8988T (cell line): ENCODE measurements around the gene ADCY5.

Experiments used
- DNase-seq: peaks from one replicate; pipeline ENCODE4 v3.0.0; 2011

ADCY5 gene

DNA sequence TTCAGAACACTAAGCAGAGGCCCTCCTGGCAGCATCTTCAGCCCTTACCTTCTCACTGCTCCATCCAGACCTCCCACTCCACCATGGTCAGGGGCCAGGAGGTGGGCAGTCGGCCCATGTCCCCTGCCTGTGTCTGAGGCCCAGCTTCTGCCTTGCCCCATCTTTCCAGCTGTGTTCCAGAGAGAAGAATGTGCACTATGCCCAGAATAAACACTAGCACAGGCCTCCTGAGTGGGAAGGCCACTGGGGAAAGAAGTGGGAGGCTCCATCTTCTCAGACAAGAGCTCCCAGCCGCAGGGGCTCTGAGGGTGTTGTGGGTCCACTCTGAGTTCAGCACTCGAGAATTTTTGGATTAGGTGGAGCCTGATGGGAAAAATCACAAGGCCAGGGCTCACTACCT is 44.5 kb downstream of the ADCY5 start:
- no peak for DNase-seq

DNA sequence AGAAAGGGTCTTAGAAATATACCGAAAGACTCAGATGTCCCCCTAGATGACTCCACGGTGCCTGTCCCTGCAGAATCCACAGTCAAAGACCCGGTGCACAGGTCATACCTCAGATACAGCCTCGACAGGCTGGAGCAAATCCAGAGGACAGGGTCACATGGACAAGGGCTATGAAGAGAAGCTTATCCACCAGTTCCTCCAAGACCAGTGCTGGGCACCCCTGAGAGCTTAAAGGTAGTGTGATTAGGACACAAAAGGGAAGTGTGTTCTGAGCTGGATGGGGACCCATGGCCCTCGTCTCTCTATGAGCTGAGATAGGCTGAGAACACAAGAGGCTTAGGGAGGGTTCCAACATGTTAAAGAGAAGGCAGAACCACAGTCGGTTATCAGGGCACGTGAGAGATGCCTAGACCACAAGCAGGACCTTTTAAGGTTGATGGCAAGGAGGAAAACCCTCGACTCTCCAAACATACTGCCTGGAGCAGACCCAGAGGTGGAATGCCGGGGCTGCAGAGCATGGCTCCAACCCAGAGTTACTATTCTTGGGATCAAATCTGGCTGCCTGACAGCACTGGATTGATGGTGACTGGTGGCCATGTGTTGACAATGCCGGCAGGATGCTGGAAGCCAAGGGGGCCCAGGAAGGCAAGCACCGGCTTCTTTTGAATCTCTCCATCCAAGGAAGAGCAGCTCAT is 46.9 kb downstream of the ADCY5 start:
- DNase-seq = no peak

DNA sequence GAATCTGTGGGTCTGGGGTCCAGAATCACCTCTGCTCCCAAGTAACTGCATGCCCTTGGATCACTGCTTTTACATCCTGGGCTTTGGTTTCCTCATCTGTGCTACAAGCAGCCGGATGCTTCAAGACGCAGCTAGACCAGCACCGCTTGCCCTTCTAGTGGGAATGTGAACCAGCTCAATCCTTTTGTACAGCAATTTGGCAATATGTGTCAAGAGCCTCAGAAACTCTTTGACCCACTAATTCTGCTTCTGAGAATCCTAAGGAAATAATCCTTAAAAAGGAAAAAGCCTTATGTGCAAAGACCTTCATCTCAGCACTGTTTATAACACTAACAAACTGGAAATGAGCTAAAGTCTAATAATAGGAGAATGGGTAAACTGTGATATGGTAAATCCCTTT is 48.7 kb downstream of the ADCY5 start:
- DNase-seq = no peak

DNA sequence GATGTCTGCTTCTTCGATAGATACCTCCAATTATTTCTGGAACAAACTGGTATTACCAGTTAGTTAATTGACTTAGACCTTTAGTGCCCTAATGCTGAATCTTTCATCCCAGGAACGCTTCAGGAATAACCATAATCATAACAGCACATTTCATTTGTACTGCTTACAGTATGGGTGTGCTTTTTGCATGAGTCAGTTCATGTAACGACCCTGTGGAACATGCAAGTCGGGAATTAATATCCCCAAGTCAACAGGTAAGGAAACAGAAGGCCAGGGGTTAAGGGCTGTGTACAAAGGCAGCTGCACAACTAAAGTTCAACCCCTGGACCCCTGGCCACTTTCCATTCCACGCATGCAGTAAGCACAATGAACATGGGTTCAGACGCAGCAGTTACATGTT is 49.2 kb downstream of the ADCY5 start:
- no peak for DNase-seq

DNA sequence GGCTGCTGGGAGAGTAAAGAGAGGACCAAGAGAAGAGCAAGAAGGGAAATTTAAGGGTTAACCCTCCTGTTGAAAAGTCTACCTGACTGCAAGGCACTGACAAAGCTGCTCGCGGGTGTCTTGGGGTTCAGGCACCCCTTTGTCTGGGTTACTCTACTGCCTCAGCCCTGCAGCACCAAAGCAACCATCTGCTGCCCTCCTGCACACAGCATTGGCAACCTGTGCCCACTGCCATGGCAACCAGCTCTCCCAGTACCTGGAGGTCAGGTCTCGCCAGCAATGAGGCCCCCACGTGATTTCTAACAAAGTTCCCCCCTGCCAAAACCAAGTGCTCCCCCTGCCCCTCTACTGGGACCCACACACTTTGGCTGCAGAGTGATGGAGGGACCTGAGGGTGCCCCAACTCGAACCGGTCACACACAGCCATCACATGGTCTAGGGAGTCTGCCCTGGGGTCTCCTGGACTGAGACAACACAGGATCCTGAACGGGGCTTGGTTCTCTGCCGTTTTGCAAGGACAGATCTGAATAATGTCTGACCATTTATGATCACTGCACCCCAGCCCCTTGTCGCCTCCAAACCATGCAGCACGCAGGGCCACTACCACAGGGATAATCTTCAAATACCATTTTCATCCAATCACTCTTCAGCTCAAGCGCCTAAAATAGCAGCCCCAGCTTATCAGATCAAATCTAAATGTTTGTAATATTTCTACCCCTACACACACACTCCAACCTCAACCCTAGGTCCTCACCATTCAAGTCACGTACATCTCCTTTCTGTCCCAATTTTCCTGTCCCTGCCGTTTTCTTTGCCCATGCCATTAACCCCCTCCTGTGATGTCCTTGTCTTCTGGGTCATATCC is 50.7 kb downstream of the ADCY5 start:
- no peak for DNase-seq

DNA sequence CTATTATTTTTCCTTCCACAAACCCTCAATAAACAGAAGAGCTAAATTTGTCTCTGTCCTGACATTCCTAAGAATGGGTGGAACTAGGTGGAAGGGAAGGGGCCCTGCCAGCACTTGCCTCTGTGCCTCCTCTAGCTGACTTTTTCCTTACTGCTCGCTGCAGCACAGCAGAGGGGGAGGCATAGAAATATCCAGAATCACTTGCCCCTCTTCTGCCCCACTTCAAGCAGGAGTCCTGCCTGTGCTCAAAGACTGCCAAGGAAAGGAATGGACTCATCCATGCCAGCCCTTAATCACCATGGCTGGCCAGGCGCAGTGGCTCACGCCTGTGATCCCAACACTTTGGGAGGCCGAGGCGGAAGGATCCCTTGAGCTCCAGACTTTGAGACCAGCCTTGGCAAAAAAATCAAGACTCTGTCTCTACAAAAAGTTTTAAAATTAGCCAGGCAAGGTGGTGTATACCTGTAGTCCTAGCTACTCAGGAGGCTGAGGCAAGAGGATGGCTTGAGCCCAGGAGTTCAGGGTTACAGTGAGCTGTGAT is 51.8 kb downstream of the ADCY5 start:
- DNase-seq = no peak

DNA sequence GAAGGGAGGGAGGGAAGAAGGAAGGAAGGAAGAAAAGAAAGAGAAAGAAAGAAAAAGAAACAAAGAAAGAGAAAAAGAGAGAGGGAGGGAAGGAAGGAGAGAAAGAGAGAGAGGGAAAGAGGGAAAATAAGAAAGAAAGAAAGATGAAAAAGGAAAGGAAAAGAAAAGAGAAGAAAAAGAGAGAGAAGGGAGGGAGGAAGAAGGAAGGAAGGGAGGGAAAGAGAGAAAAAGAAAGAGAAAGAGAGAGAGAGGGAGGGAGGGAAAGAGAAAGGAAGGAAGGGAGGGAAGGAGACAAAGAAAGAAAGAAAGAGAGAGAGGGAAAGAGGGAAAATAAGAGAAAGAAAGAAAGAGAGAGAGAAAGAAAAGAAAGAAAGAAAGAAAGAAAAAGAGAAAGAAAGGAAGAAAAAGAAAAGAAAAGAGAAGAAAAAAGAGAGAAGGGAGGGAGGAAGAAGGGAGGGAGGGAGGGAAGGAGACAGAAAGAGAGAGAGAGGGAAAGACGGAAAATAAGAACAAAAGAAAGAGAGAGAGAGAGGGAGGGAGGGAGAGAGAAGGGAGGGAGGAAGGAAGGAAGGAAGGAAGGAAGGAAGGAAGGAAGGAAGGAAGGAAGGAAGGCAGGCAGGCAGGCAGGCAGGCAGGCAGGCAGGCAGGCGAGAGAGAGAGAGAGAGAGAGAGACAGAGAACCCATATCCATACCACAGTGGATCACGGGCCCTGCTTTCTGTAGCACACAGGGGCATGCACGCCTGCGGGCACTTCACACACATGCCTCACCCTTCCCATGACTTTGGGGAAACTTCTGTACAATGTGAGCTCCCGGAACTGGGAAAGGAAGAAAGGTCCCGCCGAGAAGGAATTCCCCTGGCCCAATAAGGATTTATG is 52.5 kb downstream of the ADCY5 start:
- DNase-seq = no peak

DNA sequence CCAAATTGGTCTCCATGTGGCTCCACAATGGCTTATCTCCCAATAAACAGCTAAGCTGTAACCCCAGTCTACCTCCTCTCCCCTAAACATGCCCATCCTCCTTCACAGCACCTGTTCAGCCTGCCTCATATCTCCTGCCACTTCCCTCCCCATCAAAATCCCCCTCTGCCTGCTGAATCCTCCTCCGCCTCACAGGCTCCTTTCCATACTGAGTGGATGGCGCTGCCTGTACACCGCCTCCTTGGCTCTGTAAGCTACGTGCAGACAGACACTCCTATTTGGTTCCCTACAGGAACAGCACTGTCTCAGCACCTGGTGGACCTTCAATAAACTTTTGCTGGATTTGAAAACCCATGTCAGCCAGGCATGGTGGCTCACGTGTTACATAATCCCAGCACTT is 53.7 kb downstream of the ADCY5 start:
- no peak for DNase-seq

DNA sequence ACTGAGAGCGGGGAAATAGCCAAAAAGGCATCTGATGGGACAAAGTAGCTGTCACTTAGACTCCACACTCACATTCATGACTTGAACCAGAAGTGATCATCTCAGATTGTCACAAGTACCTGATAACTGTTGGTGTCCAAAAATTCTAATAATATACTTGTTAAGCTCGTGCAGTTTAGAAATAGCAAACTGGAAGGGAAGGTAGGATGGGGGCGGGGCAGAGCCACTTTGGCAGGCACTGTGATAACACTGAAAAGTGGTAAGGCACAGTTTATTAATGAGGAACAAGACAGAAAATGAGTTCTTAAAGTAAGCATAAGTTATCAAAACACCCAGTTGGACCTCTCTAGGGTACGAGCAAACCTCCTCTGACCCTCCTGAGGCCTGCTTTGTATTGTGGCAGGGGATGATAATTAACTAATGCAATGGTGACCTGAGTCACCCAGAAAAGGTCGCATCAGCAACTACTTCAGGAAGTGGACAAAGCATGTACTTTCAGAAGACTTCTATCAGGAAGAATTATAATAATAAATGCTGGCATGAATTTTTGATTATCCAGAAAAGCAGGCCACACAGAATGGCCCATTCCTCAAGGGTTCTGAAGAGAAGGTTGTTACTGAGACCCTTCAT is 54.4 kb downstream of the ADCY5 start:
- no peak for DNase-seq

DNA sequence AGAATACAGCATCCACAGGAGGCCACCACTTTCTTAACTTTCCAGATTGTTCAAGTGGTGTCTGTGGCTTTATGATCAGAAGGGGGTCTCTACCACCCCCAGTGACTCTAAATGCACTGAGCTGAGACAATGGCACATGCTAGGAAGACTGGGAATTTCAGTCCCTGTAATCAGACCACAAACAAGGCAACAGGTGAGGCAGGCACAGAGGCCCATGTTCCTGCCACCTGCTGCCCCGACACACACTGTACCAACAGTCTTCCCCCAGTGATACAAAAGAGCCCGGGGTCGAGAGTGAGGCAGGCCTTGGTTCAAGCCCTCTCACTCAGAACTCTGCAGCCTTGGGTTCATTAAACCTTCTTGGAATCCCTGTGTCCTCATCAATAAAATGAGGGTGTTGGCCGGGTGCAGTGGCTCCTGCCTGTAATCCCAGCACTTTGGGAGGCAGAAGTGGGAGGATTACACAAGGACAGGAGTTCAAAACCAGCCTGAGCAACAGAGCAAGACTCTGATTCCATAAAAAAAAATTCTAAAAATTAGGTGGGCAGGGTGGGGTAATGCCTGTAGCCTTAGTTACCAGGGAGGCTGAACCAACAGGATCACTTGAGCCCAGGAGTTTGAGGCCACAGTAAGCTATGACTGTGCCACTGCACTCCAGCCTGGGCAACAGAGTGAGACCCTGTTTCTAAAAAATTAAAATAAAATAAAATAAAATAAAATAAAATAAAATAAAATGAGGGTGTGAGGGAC is 55.8 kb downstream of the ADCY5 start:
- DNase-seq = no peak

DNA sequence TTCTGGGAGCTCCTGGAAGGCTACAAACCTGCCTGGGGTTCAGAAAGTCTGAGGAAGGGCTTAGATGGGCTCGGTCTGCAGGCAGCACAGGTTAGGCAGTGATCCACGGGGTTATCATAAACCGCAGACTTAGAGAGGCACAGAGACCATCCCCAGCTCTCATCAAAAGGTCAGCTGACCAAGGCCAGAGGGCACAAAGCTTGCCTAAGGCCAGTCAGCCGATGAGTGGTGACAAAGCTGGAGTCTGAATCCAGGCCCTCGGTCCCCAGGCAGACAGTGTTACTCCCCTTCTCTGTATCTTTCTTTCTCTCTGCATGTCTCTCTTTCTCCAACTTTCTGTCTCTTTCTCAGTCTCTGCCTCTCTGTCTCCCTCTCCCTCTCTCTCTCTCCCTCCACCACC is 56.5 kb downstream of the ADCY5 start:
- DNase-seq = no peak

DNA sequence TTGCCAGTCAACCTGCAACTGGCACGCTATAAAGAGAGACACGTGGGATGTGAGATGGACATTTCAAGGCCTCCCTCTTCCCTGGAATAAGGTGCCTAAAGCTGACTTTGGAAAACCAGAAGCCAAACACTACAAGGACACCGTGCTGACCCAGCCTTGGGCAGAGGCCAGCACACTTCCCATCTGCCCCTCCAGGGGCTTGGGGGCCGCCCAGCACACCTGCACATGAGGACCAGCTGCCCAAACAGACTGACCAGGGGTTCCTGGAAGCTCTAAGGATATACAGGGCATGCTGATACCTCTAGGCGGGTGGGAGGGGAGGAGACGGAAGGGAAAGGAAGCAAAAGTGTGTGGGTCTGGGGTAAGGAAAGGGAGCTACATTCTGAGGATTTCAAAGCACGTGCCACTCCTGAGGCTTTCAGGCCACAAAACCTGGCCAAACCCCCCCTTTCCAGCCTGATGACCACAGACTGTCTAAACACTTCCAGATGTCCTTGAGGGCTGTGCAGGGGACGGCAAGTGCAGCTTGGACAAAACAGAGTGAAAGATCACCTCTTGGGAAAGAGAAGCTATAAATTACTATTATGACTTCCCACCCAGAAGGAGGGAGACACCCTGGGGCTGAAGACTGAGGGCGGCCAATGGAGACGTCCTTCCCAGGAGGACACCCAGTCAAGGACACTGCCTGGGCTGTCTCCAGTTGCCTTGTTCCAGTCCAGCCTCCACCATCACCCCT is 57.9 kb downstream of the ADCY5 start:
- no peak for DNase-seq

DNA sequence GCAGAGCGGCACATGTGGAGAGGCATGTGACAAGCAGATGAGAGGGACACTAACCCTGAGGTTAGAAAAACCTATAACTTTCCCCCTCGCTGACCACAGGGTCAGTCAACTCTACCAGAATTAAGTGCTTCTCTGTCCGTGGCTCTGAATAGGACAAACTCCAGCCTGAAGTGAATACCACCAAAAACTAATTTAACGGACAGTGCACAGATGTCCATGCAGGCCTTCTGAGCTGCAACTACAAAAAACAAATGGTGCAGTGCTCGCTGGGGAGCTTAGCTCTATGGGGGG is 59.3 kb downstream of the ADCY5 start:
- DNase-seq = no peak

DNA sequence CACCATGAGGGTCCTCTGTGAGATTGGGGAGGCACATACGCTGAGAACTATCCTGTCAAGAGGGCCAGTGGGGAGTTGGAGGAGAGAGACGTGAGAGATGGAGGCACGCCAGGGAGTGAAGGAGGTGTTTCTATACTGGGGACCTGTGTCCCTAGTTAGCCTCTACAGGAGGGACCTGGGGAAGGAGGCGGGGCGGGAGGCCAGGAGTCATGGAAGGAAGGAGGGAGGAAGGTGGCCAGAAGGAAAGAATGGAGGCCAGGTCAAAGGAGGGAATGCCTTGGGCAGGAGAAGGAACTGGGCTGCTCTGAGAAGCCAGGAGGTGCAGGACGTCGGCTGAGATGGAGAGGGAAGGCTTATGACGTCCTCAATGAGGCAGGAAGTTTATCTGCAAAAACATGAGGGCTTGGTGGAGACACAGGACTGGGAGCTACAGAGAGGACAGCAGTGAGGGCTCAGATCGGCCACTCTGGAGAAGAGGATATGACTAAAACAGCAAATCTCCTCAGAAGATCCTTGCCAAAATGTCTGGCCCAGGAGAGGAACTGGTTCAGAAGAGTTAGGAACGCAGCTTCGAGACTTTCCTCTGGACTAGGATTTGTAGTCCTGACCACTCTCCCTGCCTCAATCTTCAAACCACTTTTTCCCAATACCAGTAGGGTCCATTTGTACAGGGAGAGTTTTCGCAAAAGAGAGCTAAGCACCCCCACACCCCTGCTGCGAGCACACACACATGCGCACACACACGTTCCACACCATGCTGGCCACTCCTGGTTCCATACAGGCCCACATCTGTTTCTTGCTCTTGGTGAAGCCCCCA is 59.9 kb downstream of the ADCY5 start:
- DNase-seq = no peak

DNA sequence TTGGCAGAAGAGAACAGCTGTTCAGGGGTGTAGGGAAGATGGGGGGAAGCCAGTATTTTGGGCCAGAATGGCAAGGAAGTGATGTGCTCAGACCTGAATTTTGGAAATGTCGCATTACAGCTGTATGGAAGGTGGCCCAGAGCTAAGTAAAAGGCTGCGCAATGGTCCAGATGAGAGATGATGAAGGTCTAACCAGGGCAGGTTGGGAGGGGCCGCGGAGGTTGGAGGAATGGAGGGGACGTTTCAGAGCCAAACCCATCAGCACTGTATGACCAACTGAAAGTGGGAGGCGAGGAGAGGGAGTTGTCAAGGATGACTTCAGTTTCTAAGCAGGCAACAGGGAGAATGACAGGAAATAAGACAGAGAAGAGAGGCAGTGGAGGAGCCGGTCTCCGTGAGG is 60.8 kb downstream of the ADCY5 start:
- no peak for DNase-seq

DNA sequence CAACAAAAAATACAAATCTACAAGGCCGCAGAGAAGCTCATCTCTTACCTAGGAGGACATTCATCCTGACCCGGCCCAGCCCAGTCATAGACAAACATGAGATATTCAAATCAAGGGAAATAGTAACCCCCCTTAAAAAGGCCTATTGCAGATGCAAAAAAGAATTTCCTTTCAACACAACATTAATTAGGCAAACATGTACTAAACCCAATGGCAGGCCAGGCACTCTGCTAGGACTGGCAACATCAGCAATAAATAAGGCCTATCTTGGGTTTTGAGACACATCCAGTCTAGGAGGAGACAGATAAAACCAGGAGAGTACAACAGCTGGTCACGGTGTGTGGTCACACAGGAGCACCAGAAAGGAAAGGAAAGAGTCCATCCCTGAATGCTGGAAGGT is 61.4 kb downstream of the ADCY5 start:
- no peak for DNase-seq

DNA sequence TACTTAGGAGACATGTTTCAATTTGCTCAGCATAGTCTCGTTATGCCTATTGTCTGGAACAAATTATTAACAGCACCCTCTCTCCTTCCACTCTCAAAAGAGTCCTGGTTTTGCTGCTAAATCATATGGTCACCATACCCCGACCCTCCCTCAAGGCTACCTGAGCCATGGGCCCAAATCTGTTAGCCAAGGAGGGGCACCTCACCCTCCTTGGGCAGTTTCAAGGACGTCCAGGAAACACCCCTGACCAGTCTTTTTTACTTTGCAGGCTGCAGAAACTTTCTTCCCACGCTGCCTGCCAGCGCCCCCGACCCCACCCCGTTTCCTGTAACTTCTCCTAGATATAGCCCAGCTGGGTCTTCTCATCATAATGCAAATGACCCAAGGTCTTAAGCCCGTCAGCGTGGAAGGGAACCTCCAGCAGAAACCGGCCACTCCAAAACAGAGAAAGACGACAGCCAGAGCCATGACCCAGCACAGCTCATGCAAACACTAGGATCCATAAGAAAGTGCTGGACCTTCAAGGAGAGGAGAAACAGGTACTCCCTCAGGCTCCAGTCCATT is 62.3 kb downstream of the ADCY5 start:
- DNase-seq = no peak

DNA sequence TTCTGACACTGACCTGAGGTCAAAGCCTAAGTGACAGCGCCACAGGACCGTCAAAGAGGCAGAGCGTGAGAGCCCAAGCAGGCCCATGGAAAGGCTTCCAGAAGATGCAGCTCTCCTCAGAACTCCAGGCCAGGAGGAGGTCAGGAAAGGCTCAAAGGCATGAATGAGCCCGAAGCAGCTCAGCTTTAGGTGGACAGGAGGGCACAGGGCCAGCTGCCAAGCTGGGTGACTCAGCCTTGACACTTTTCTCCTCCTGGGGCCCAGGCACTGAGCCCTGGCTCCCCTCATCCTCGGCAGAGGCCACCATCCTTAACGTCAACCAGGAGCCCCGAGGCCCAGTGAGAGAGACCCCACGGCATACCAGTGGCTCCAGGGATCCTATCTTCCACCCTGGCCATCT is 62.9 kb downstream of the ADCY5 start:
- no peak for DNase-seq

DNA sequence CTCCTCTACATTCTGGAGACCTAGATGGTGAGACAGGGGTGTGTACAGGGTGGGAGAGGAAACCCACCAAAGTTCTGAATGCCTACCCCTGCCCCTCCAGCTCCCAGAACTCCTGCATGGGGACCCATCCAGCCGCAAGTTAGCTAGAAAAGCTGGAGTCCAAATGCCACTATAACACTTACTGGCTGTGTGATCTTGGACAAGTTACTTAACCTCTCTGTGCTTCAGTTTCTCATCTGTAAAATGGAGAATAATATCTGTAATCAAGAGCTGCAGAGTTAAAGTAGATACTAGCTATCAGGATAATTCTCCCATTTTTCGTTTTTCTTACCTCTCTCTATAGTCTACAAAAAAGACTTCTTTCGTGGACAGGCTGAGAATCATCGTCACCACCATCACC is 63.4 kb downstream of the ADCY5 start:
- DNase-seq = no peak

DNA sequence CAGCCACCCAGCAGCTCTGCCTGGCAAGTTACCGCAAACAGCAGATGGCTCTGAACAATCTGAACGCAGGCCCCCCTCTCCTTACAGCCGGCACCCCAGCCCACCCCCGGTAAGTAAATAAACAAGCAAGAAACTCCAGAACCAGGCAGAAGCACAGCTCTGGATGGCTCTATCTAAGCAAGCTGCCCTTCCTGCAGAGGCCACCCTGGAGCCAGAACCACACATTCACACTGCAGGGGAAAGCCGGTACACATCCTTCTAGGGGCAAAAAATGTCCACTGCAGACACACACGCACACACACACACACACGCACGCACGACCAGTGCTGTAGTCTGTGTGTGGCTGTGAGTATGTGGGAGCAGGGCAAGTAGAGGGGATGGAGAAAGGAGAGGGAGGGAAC is 63.9 kb downstream of the ADCY5 start:
- no peak for DNase-seq
